IPS-NIHi7 (cell line): ENCODE measurements around the gene PRKCG.

ENCODE experiments used
- DNase-seq: peaks from one replicate; pipeline ENCODE4 v3.0.0; 2012; ENCODE audit warnings: mixed read lengths; ENCODE audit errors: extremely low spot score

PRKCG gene

GRCh38 chr19:53872762-53873161 lies 9.2 kb upstream of the PRKCG start:
- no peak for DNase-seq

- no peak for DNase-seq
Observed at GRCh38 chr19:53873773-53874605, 8.0 kb upstream of the PRKCG start.

GRCh38 chr19:53874606-53874990 lies 7.4 kb upstream of the PRKCG start:
- no peak for DNase-seq

- no peak for DNase-seq
Observed at GRCh38 chr19:53875602-53876325, 6.2 kb upstream of the PRKCG start.

GRCh38 chr19:53876651-53877224 lies 5.3 kb upstream of the PRKCG start:
- no peak for DNase-seq

GRCh38 chr19:53877361-53877766 lies 4.6 kb upstream of the PRKCG start:
- no peak for DNase-seq

GRCh38 chr19:53878776-53879139 lies 3.2 kb upstream of the PRKCG start:
- no peak for DNase-seq

- peak; percentile 93 for DNase-seq
Observed at GRCh38 chr19:53879140-53880081, 2.6 kb upstream of the PRKCG start.

GRCh38 chr19:53880711-53881481 lies 1.1 kb upstream of the PRKCG start:
- no peak for DNase-seq

- no peak for DNase-seq
Observed at GRCh38 chr19:53882391-53883050, 524 bp downstream of the PRKCG start.

- DNase-seq: no peak
Observed at GRCh38 chr19:53883231-53883661, 1.2 kb downstream of the PRKCG start.

- DNase-seq: no peak
Observed at GRCh38 chr19:53883741-53884140, 1.7 kb downstream of the PRKCG start.

- no peak for DNase-seq
Observed at GRCh38 chr19:53884256-53884655, 2.3 kb downstream of the PRKCG start.

- no peak for DNase-seq
Observed at GRCh38 chr19:53885036-53885435, 3.0 kb downstream of the PRKCG start.

- DNase-seq: no peak
Observed at GRCh38 chr19:53892301-53892980, 10.4 kb downstream of the PRKCG start.

- peak; percentile 56 for DNase-seq
Observed at GRCh38 chr19:53892981-53893325, 11.0 kb downstream of the PRKCG start.

- no peak for DNase-seq
Observed at GRCh38 chr19:53894707-53895106, 12.7 kb downstream of the PRKCG start.

GRCh38 chr19:53896682-53897081 lies 14.7 kb downstream of the PRKCG start:
- no peak for DNase-seq

- no peak for DNase-seq
Observed at GRCh38 chr19:53897459-53897858, 15.5 kb downstream of the PRKCG start.

- no peak for DNase-seq
Observed at GRCh38 chr19:53898166-53898565, 16.2 kb downstream of the PRKCG start.
